Stimulated activated naive CD8-positive, alpha-beta T cell treated with anti-CD3 and anti-CD28 coated beads, Interleukin-15, amount 100 ng/mL, for 72 hours (primary cell): ENCODE data around the gene NCAM1.
A peak's percentile ranks its signal among the peaks of the same experiment; 100 is the strongest.

Experiments
- ATAC-seq: fragments of 150-1000 bp; cut with Tn5 transposase; 2 replicates; pipeline ENCODE4 v1.10.0; 2021; ENCODE audit warnings: mild to moderate bottlenecking, moderate library complexity
- DNase-seq, 2 donors: peaks; one replicate each; pipeline ENCODE4 v3.0.0; 2021 to 2022
- H3K27ac Mint-ChIP-seq, 2 donors: one replicate each; pipeline ENCODE4 v1.8.0; 2022; ENCODE audit warnings: mild to moderate bottlenecking in 2 of 2, mixed read lengths in 2 of 2, moderate library complexity in 2 of 2
- H3K27me3 Mint-ChIP-seq: one replicate; pipeline ENCODE4 v1.8.0; 2022; ENCODE audit warnings: mixed read lengths
- H3K4me1 Mint-ChIP-seq: one replicate; pipeline ENCODE4 v1.8.0; 2022; ENCODE audit warnings: mild to moderate bottlenecking, mixed read lengths
- H3K4me3 Mint-ChIP-seq, 2 donors: one replicate each; pipeline ENCODE4 v1.8.0; 2022; ENCODE audit warnings: mild to moderate bottlenecking in 2 of 2, mixed read lengths in 2 of 2, moderate library complexity in 1 of 2
- H3K9me3 Mint-ChIP-seq, 2 donors: one replicate each; pipeline ENCODE4 v1.8.0; 2022; ENCODE audit warnings: mixed read lengths in 2 of 2

NCAM1 gene

DNA sequence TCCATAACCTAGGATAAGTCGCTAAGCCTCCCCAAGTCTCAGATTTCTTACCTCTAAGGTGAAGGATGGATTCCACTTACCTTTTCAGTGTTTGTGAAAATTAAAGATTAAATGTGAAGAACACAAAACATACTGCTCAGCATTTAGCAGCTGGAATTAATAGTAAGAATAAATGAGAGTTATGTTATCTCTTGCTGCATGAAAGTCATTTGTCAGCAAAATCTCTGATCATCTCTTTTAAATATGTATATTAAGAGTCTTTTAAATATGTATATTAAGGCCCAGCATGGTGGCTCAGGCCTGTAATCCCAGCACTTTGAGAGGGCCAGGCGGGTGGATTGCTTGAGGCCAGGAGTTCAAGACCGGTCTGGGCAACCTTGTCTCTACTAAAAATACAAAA lies 280.8 kb downstream of the NCAM1 start:
- H3K27ac Mint-ChIP-seq: no peak overlapping the region
- H3K4me3 Mint-ChIP-seq: no peak overlapping the region
- peaks cover 60% of the 10 kb centered on the region for H3K27me3 Mint-ChIP-seq
- no peaks in the 10 kb centered on the region for H3K9me3 Mint-ChIP-seq
- ATAC-seq: no peak
- peaks cover 8% of the 10 kb centered on the region for H3K4me1 Mint-ChIP-seq
- DNase-seq: no peak

GRCh38 chr11:113242767-113243397 lies 281.7 kb downstream of the NCAM1 start:
- Mint-ChIP-seq H3K27ac (peak overlapping the region in 1 of 2 donors; percentile 10), H3K4me3 (peak overlapping the region; percentile 51 to 64), H3K27me3 (peaks cover 69% of the 10 kb centered on the region), H3K9me3 (no peaks in the 10 kb centered on the region), H3K4me1 (peaks cover 8% of the 10 kb centered on the region)
- ATAC-seq (peak; percentile 84), DNase-seq (peak; percentile 9 to 26)

DNA sequence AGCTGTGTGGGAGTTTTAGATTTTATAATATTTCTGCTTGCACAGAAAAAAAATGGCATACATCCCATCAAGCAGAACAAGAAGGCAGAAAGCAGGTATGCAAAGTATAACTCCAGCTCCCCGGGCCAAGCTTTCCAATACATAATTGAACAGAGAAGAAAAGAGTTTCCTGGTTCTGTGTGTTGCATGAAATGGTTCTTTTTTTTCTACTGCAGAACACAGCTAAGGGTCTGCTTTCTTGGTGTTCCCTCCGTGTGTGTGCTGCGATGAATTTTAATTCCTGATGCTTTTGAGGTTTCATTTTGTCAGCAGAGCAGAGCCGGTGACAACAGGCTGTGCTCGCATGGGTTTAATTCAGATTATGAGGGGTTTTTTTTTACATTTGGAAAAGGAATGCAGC lies 282.5 kb downstream of the NCAM1 start:
- no peak for ATAC-seq
- no peak for DNase-seq
- Mint-ChIP-seq H3K4me1 (peaks cover 8% of the 10 kb centered on the region), H3K27ac (no peak overlapping the region), H3K9me3 (no peaks in the 10 kb centered on the region), H3K27me3 (peaks cover 76% of the 10 kb centered on the region), H3K4me3 (no peak overlapping the region)

DNA sequence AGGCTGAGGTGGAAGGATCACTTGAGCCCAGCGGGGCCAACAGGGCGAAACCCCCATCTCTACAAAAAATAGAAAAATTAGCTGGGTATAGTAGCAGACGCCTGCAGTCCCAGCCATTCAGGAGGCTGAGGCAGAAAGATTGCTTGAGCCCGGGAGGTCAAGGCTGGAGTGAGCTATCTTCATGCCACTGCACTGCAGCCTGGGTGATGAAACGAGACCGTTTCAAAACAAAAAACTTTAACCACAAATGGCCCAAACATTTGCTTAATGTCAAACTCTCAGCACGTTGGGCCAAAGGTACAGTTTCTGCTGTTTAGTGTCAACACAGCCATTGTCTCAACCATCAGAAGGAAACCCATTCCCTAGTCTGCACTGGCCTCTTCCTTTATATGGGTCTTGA lies 284.0 kb downstream of the NCAM1 start:
- no peak for ATAC-seq
- Mint-ChIP-seq H3K4me1 (peaks cover 14% of the 10 kb centered on the region), H3K27ac (no peak overlapping the region), H3K9me3 (no peaks in the 10 kb centered on the region), H3K4me3 (no peak overlapping the region), H3K27me3 (peaks cover 80% of the 10 kb centered on the region)
- DNase-seq: no peak

- Mint-ChIP-seq H3K9me3 (no peaks in the 10 kb centered on the region), H3K4me1 (peaks cover 14% of the 10 kb centered on the region), H3K27me3 (peaks cover 65% of the 10 kb centered on the region), H3K4me3 (no peak overlapping the region), H3K27ac (no peak overlapping the region)
- DNase-seq (no peak), ATAC-seq (no peak)
These were observed 286.0 kb downstream of the NCAM1 start for GRCh38 chr11:113247221-113247620.

- Mint-ChIP-seq H3K27me3 (peaks cover 64% of the 10 kb centered on the region), H3K4me3 (no peak overlapping the region), H3K4me1 (peaks cover 8% of the 10 kb centered on the region), H3K9me3 (no peaks in the 10 kb centered on the region), H3K27ac (no peak overlapping the region)
- no peak for ATAC-seq
- DNase-seq: no peak
These were observed 286.7 kb downstream of the NCAM1 start for GRCh38 chr11:113247966-113248365.

DNA sequence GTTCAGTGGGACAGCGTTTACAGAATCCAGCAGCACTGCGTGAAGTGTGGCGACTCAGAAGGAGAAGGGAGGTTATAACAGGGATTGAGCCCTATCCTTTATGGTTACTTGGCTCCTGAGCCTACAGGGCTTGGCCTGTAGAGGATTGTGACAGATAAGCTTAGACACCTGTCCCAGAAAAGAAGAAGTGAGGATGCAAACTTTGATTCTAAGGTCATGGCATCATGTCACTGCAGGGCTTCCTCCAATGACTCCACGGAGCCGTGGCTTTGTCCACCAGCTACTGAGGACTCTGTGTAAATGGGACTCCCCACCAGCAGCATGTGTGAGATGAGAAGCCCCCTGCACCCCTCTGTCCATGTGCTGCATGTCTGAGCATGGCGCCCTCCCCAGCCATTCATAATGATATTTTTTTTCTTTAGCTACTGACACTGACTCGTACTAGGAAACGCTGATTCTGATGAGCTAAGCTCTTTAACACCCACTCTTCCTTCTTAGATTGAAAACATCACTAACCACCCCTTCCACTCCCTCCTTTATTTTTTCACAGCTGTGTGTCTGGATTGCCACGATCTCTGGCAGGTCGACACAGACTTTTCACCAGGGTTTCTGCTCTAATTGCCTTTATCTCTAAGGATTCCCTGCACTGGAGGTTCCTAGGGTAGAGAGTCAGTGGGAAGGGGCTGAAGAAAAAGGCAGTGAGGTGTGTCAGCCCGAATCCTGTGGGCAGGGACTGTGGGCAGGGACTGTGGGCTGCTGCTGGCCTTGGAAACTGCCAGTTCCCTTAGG lies 287.7 kb downstream of the NCAM1 start:
- ATAC-seq (peak; percentile 54), DNase-seq (no peak)
- Mint-ChIP-seq H3K4me1 (peaks cover 6% of the 10 kb centered on the region), H3K4me3 (no peak overlapping the region), H3K27ac (peak overlapping the region in 1 of 2 donors; percentile 48), H3K9me3 (no peaks in the 10 kb centered on the region), H3K27me3 (peaks cover 64% of the 10 kb centered on the region)

DNA sequence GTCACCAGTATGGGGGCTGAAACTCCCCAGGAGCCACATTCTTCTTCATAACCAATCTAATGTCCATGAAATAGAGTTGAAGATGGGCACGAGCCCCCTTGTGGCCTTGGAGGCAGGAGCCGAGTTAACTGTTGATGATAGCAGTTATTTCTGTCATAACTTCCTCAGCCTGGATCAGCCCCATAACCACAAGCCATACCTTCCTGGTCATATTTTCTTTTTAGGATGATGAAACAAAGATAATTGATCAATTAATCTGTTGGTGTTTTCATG lies 288.2 kb downstream of the NCAM1 start:
- no peak for ATAC-seq
- no peak overlapping the region for H3K27ac Mint-ChIP-seq
- H3K9me3 Mint-ChIP-seq: no peaks in the 10 kb centered on the region
- peaks cover 64% of the 10 kb centered on the region for H3K27me3 Mint-ChIP-seq
- peaks cover 6% of the 10 kb centered on the region for H3K4me1 Mint-ChIP-seq
- no peak overlapping the region for H3K4me3 Mint-ChIP-seq
- no peak for DNase-seq

DNA sequence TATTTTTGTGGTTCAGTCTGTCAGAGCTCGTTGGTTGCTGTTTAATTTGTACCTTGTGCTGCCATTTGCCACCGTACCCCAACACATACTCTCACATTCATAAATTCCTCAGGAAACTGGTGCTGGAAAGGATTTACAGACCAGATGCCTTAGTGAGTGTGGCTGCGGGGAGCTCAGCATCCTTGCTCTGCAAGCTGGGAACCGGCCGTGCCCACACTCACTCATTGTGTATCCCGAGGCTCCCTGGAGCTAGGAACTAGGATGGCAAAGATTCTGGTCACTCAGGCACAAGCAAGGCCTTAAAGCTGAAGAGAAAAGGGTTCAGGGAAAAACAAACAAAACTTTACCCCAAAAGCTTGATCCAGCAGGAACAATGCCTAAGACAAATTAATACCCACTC lies 288.6 kb downstream of the NCAM1 start:
- DNase-seq (no peak), ATAC-seq (no peak)
- no peaks in the 10 kb centered on the region for H3K9me3 Mint-ChIP-seq
- H3K4me3 Mint-ChIP-seq: no peak overlapping the region
- peaks cover 6% of the 10 kb centered on the region for H3K4me1 Mint-ChIP-seq
- no peak overlapping the region for H3K27ac Mint-ChIP-seq
- peaks cover 65% of the 10 kb centered on the region for H3K27me3 Mint-ChIP-seq

GRCh38 chr11:113251281-113251680 lies 290.1 kb downstream of the NCAM1 start:
- peaks cover 6% of the 10 kb centered on the region for H3K4me1 Mint-ChIP-seq
- no peak overlapping the region for H3K4me3 Mint-ChIP-seq
- no peak for DNase-seq
- H3K27ac Mint-ChIP-seq: no peak overlapping the region
- ATAC-seq: no peak
- H3K27me3 Mint-ChIP-seq: peaks cover 58% of the 10 kb centered on the region
- H3K9me3 Mint-ChIP-seq: no peaks in the 10 kb centered on the region

DNA sequence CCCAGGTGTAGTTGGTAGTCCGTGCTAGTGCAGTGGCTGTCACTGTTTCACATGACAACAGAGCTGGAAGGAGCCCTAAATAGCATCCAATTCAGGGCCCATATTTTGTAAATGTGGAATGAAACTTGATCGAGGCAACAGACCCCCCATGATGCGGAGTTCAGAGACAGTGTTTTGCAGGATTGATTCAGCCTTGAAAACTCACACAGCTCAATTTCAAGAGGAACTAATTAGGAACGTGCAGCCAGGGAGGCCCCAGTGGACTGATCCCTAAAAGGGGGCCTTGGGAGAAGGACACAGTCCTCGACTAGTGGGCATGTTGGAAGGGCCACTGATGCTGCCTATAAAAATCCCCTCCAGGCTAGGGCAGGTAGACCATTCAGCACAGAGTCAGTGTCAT lies 292.2 kb downstream of the NCAM1 start:
- H3K27me3 Mint-ChIP-seq: peaks cover 37% of the 10 kb centered on the region
- DNase-seq (no peak), ATAC-seq (no peak)
- H3K9me3 Mint-ChIP-seq: no peaks in the 10 kb centered on the region
- no peak overlapping the region for H3K27ac Mint-ChIP-seq
- H3K4me1 Mint-ChIP-seq: peaks cover 6% of the 10 kb centered on the region
- no peak overlapping the region for H3K4me3 Mint-ChIP-seq

DNA sequence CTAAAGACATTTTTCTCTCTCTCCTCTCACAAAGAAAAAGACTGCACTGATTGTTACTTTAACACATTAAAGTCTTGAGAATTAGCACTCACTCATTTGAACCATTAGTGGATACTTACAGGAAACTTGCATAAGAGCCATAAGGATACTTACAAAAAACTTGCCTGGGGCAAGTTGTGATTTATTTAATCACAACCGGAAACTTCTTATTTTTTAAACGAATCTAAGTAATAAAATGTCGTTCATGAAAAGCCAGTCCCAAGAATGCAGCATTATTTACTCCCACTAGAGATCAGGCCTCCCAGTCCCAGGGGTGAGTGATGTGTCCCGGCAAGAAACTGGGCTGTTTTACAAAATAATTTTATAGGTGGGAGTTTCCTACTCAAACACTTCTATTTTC lies 293.9 kb downstream of the NCAM1 start:
- Mint-ChIP-seq H3K27ac (no peak overlapping the region), H3K4me1 (no peaks in the 10 kb centered on the region), H3K4me3 (no peak overlapping the region), H3K27me3 (peaks cover 21% of the 10 kb centered on the region), H3K9me3 (no peaks in the 10 kb centered on the region)
- no peak for ATAC-seq
- no peak for DNase-seq

DNA sequence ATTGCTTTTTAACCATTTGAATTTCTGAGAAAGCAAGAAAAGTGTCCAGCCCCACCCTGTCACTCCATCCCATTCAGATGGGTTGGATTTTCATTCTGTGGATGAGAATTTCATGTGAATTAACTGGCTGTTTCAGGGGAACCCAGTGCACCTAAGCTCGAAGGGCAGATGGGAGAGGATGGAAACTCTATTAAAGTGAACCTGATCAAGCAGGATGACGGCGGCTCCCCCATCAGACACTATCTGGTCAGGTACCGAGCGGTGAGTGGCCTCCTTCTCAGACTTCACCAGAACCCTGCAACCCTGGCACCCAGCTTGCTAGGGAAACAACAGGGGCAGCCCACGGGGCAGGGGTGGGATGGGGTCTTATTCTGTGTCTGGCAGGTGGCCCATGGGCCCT lies 294.5 kb downstream of the NCAM1 start:
- no peak for ATAC-seq
- H3K4me1 Mint-ChIP-seq: no peaks in the 10 kb centered on the region
- H3K27me3 Mint-ChIP-seq: peaks cover 20% of the 10 kb centered on the region
- H3K4me3 Mint-ChIP-seq: no peak overlapping the region
- no peak overlapping the region for H3K27ac Mint-ChIP-seq
- no peaks in the 10 kb centered on the region for H3K9me3 Mint-ChIP-seq
- DNase-seq: no peak

DNA sequence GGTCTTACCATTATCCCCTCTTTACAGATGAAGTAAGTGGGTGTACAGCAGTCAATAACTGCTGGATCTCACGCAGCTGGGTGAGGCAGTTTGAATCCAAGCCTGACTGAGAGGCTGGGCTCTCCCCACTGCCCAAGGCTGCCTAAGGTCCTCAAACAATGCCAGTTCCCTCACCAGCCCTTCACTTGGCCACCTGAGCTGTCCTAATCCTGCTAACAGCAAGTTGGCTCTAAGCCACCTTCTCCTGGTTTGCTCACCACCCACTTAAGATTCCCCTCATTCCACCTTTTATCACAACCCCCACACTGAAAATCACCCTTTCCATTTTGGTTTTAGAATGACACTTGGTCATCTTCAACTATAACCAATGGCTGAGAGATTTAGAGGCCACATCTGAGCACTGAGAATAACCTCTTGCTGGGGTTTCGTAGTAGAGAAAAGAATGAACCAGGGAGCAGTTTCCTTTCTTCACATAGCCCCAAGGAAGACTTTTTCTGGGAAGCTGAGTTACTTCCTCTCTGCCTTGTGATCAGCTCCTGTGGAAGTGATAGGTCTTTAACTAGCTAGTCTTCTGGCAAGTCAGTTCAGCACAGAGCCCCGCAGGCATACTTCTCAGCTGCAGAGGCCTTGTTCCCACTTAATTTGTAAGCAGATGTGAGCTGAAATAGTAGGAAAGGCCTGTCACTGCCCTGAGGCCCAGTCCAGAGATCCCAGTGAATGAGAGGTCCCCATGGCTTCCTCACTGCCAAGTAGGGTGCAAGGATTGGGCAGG lies 295.4 kb downstream of the NCAM1 start:
- peaks cover 28% of the 10 kb centered on the region for H3K27me3 Mint-ChIP-seq
- ATAC-seq (no peak), DNase-seq (no peak)
- H3K27ac Mint-ChIP-seq: no peak overlapping the region
- H3K4me1 Mint-ChIP-seq: no peaks in the 10 kb centered on the region
- H3K9me3 Mint-ChIP-seq: no peaks in the 10 kb centered on the region
- H3K4me3 Mint-ChIP-seq: no peak overlapping the region

DNA sequence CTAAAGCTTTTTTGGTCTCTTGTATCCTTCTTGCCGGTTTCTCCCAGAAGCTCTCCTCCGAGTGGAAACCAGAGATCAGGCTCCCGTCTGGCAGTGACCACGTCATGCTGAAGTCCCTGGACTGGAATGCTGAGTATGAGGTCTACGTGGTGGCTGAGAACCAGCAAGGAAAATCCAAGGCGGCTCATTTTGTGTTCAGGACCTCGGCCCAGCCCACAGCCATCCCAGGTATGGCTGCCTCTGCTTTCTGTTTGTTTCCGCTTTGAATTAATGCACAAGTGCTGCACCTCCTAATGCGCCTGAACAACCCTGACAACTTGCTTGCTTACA lies 298.8 kb downstream of the NCAM1 start:
- ATAC-seq: no peak
- Mint-ChIP-seq H3K4me1 (no peaks in the 10 kb centered on the region), H3K9me3 (no peaks in the 10 kb centered on the region), H3K4me3 (no peak overlapping the region), H3K27me3 (peaks cover 8% of the 10 kb centered on the region), H3K27ac (no peak overlapping the region)
- no peak for DNase-seq

GRCh38 chr11:113260541-113260940 lies 299.3 kb downstream of the NCAM1 start:
- peaks cover 8% of the 10 kb centered on the region for H3K27me3 Mint-ChIP-seq
- DNase-seq: no peak

More at GRCh38 chr11:113260541-113260940, 299.3 kb downstream of the NCAM1 start:
- no peak overlapping the region for H3K27ac Mint-ChIP-seq
- H3K4me1 Mint-ChIP-seq: no peaks in the 10 kb centered on the region
- no peaks in the 10 kb centered on the region for H3K9me3 Mint-ChIP-seq
- no peak for ATAC-seq
- H3K4me3 Mint-ChIP-seq: no peak overlapping the region
